Uterus (tissue), 4 donors: ENCODE results near the gene LDB3. TPM values are rescaled to one million over a fixed set of nuclear protein-coding genes. Genes with fewer than 3 reads are reported as not detected.
A peak's percentile ranks its signal among the peaks of the same experiment; 100 is the strongest.

Experiments used
- DNase-seq, 2 donors: peaks; one replicate each; pipeline ENCODE4 v3.0.0-alpha.2; 2019 to 2020
- H3K27ac ChIP-seq, 2 donors: fragments of 200-600 bp; sonication (generic); 1 replicate in 1 of 2; 2 replicates in 1 of 2; pipeline ENCODE4 v1.5.1; 2016 to 2018
- H3K27me3 ChIP-seq, 2 donors: fragments of 200-600 bp; sonication (generic); one replicate each; pipeline ENCODE4 v1.5.1; 2018 to 2019; ENCODE audit warnings: control low read depth in 1 of 2
- H3K36me3 ChIP-seq, 2 donors: fragments of 200-600 bp; sonication (generic); one replicate each; pipeline ENCODE4 v1.5.1; 2019; ENCODE audit warnings: control low read depth in 1 of 2
- H3K4me1 ChIP-seq, 2 donors: fragments of 200-600 bp; sonication (generic); one replicate each; pipeline ENCODE4 v1.5.1; 2018 to 2019; ENCODE audit warnings: control low read depth in 1 of 2
- H3K4me3 ChIP-seq, 2 donors: fragments of 200-600 bp; sonication (generic); 1 replicate in 1 of 2; 2 replicates in 1 of 2; pipeline ENCODE4 v1.5.1; 2018 to 2019; ENCODE audit warnings: mild to moderate bottlenecking in 1 of 2
- H3K9me3 ChIP-seq, 2 donors: fragments of 200-600 bp; sonication (generic); one replicate each; pipeline ENCODE4 v1.5.1; 2019; ENCODE audit warnings: control low read depth in 1 of 2
- CTCF ChIP-seq, 4 experiments: fragments of 200-600 bp in 2 of 4; fragments of 450-650 bp in 2 of 4; sonication (generic) in 2 of 4; IDR thresholded peaks; one replicate each; pipeline ENCODE4 v1.5.1; 2016 to 2019; ENCODE audit warnings: antibody characterized with exemption in 4 of 4, mild to moderate bottlenecking in 2 of 4, moderate library complexity in 1 of 4
- POLR2A ChIP-seq, 2 donors: fragments of 450-650 bp; IDR thresholded peaks; one replicate each; pipeline ENCODE4 v1.6.1; 2016; ENCODE audit warnings: antibody characterized with exemption in 2 of 2, mild to moderate bottlenecking in 1 of 2, moderate library complexity in 1 of 2
- intact Hi-C: fragments of 100-400 bp; cut with DNase I; formaldehyde crosslinking; loops from one replicate; pipeline ENCODE4 v1.15.1; 2023; ENCODE audit warnings: low total_unique reads
- total RNA-seq, 4 donors: library from RNA; depleted of rRNA in 3 of 4; stranded (reverse); fragments of >200 nt in 3 of 4; gene quantifications; one replicate each; pipeline versions ENCODE4 v1.1.0 to v1.2.4, GENCODE V29; 2014 to 2023
- donor health status: DM: yes; HTN: yes; CAD: no.

LDB3 gene
- total RNA-seq, 4 donors from 2014 or later = 0.97 to 33.4 (median 4.2) TPM

GRCh38 chr10:86671419-86671818 lies 3.1 kb downstream of the LDB3 start:
- no peaks in the 10 kb centered on the region for H3K36me3 ChIP-seq
- no peaks in the 10 kb centered on the region for H3K9me3 ChIP-seq
- no peak overlapping the region for H3K4me3 ChIP-seq
- H3K27me3 ChIP-seq = no peaks in the 10 kb centered on the region
- DNase-seq = no peak
- TF ChIP-seq POLR2A (IDR thresholded peaks at IDR 0.05) = no peak
- no peak for TF ChIP-seq CTCF (IDR thresholded peaks at IDR 0.05)
- intact Hi-C loops = no loop called here
- H3K4me1 ChIP-seq = no peaks in the 10 kb centered on the region
- H3K27ac ChIP-seq = peak overlapping the region; percentile 73 to 84

- intact Hi-C loops = no loop called here
- peak overlapping the region in 1 of 2 donors; percentile 2 for H3K4me3 ChIP-seq
- no peak for TF ChIP-seq POLR2A (IDR thresholded peaks at IDR 0.05)
- TF ChIP-seq CTCF (IDR thresholded peaks at IDR 0.05) = no peak
- H3K9me3 ChIP-seq = no peaks in the 10 kb centered on the region
- peak overlapping the region; percentile 55 to 84 for H3K27ac ChIP-seq
- H3K36me3 ChIP-seq = no peaks in the 10 kb centered on the region
- H3K27me3 ChIP-seq = no peaks in the 10 kb centered on the region
- DNase-seq = peak; percentile 59 to 65
- no peaks in the 10 kb centered on the region for H3K4me1 ChIP-seq
Measured at GRCh38 chr10:86671985-86672710, 3.8 kb downstream of the LDB3 start.

- intact Hi-C loops = no loop called here
- Histone ChIP-seq H3K27me3 (no peaks in the 10 kb centered on the region), H3K36me3 (no peaks in the 10 kb centered on the region), H3K4me3 (no peak overlapping the region), H3K4me1 (no peaks in the 10 kb centered on the region), H3K27ac (peak overlapping the region; percentile 27 to 84), H3K9me3 (no peaks in the 10 kb centered on the region)
- TF ChIP-seq CTCF (IDR thresholded peaks at IDR 0.05) (no peak), POLR2A (IDR thresholded peaks at IDR 0.05) (no peak)
- no peak for DNase-seq
Measured at GRCh38 chr10:86673216-86673826, 5.0 kb downstream of the LDB3 start.

GRCh38 chr10:86673827-86674581 lies 5.7 kb downstream of the LDB3 start:
- DNase-seq = no peak
- intact Hi-C loops = no loop called here
- no peaks in the 10 kb centered on the region for H3K36me3 ChIP-seq
- no peaks in the 10 kb centered on the region for H3K9me3 ChIP-seq
- no peak for TF ChIP-seq CTCF (IDR thresholded peaks at IDR 0.05)
- no peak for TF ChIP-seq POLR2A (IDR thresholded peaks at IDR 0.05)
- H3K27me3 ChIP-seq = no peaks in the 10 kb centered on the region
- H3K27ac ChIP-seq = peak overlapping the region; percentile 27 to 84
- H3K4me1 ChIP-seq = no peaks in the 10 kb centered on the region
- no peak overlapping the region for H3K4me3 ChIP-seq

- H3K4me3 ChIP-seq = no peak overlapping the region
- no peaks in the 10 kb centered on the region for H3K4me1 ChIP-seq
- no peaks in the 10 kb centered on the region for H3K9me3 ChIP-seq
- H3K27me3 ChIP-seq = no peaks in the 10 kb centered on the region
- no peak overlapping the region for H3K27ac ChIP-seq
- TF ChIP-seq POLR2A (IDR thresholded peaks at IDR 0.05) (no peak), CTCF (IDR thresholded peaks at IDR 0.05) (no peak)
- no peaks in the 10 kb centered on the region for H3K36me3 ChIP-seq
- intact Hi-C loops = no loop called here
- DNase-seq = no peak
Measured at GRCh38 chr10:86674912-86675311, 6.6 kb downstream of the LDB3 start.
